ENCODE measurements around the gene EPHB1. TPM values are rescaled to one million over a fixed set of nuclear protein-coding genes. Genes with fewer than 3 reads are reported as not detected.

Gene EPHB1
- total RNA-seq, 1 experiment from 2014 or later = 7.0 TPM

DNA sequence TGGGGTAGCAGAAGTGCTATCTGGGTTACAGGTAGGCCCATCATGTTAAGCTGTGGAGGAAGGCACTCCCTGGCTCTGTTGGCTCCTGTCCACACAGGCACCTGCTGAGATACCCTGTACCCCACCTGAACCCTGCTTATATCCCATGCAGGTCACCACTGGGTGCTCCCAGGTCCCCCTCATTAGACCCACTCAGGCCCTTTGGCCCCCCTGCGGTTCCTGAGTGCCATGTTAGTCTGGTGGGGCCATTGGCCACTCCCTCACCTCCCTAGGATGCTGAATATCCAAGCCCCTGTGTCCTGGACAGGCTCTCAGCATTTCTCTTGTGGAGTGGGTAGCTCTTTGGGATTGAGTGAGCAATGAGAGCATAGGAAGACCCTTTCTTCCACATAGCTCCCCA is 128.2 kb downstream of the EPHB1 start:
- DNase-seq (ENCODE audit: low spot score) (no peak), ATAC-seq (no peak)
- Mint-ChIP-seq H3K27me3 (ENCODE audit: low read depth) (peaks cover 37% of the 10 kb centered on the region), H3K4me1 (peaks cover 3% of the 10 kb centered on the region; the same call in 1 of the 2 replicates), H3K36me3 (peaks cover 20% of the 10 kb centered on the region), H3K27ac (no peak overlapping the region), H3K9me3 (peaks cover 28% of the 10 kb centered on the region), H3K4me3 (no peak overlapping the region)
- CTCF ChIA-PET = no interaction called here
- no peak for TF ChIP-seq ZNF396 (CRISPR knock-in tag; IDR thresholded peaks at IDR 0.05; ENCODE audit: borderline replicate concordance)
- no peak for TF ChIP-seq ZNF317 (CRISPR knock-in tag; IDR thresholded peaks at IDR 0.05; ENCODE audit: borderline replicate concordance, low read depth)
- TF ChIP-seq SP1 (CRISPR knock-in tag; conservative IDR thresholded peaks at IDR 0.05) = no peak
- TF ChIP-seq, protein P1, sequence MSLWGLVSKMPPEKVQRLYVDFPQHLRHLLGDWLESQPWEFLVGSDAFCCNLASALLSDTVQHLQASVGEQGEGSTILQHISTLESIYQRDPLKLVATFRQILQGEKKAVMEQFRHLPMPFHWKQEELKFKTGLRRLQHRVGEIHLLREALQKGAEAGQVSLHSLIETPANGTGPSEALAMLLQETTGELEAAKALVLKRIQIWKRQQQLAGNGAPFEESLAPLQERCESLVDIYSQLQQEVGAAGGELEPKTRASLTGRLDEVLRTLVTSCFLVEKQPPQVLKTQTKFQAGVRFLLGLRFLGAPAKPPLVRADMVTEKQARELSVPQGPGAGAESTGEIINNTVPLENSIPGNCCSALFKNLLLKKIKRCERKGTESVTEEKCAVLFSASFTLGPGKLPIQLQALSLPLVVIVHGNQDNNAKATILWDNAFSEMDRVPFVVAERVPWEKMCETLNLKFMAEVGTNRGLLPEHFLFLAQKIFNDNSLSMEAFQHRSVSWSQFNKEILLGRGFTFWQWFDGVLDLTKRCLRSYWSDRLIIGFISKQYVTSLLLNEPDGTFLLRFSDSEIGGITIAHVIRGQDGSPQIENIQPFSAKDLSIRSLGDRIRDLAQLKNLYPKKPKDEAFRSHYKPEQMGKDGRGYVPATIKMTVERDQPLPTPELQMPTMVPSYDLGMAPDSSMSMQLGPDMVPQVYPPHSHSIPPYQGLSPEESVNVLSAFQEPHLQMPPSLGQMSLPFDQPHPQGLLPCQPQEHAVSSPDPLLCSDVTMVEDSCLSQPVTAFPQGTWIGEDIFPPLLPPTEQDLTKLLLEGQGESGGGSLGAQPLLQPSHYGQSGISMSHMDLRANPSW (CRISPR knock-in tag; conservative IDR thresholded peaks at IDR 0.05; ENCODE audit: low read depth) = no peak
- TF ChIP-seq, protein P2, sequence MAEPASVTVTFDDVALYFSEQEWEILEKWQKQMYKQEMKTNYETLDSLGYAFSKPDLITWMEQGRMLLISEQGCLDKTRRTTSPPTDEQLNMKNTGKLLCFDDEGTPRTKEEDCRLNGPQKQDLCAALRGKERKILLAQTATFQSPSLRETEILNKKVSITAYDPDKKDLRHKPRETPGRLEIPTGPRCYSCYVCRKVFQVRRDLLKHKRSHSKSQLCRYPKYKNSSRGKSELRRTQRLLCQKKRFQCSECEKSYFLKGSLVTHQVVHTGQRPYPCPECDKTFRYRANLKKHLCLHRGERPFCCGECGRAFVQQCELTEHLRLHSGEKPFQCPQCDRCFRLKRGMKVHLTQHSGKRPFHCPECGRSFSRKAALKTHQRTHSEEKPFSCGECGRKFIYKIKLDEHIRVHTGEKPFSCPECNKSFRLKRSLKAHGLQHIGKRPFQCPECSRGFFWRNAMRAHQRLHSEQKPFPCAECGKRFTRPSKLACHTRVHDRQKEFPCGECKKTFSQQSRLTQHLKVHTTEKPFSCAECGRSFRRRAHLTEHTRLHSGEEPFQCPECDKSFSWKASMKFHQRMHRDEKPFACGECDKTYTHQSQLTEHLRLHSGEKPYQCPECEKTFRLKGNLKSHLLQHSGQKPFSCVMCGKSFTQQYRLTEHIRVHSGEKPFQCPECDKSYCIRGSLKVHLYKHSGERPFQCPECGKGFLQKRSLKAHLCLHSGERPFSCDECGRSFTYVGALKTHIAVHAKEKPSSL (CRISPR knock-in tag; conservative IDR thresholded peaks at IDR 0.05) = no peak
- no peak for TF ChIP-seq CREM (CRISPR knock-in tag; IDR thresholded peaks at IDR 0.05)
- no peak for TF ChIP-seq CBFB (CRISPR knock-in tag; IDR thresholded peaks at IDR 0.05; ENCODE audit: low read depth)
- no peak for TF ChIP-seq FOXP4 (CRISPR knock-in tag; IDR thresholded peaks at IDR 0.05)
- no peak for TF ChIP-seq TP53 (CRISPR knock-in tag; IDR thresholded peaks at IDR 0.05)
- TF ChIP-seq USF2 (CRISPR knock-in tag; IDR thresholded peaks at IDR 0.05) = no peak
- TF ChIP-seq PREB (CRISPR knock-in tag; IDR thresholded peaks at IDR 0.05; ENCODE audit: borderline replicate concordance) = no peak
- no peak for TF ChIP-seq ZNF281 (CRISPR knock-in tag; IDR thresholded peaks at IDR 0.05)
- TF ChIP-seq RORB (CRISPR knock-in tag; IDR thresholded peaks at IDR 0.05) = no peak
- POLR2A ChIA-PET = no interaction called here

GRCh38 chr3:134927599-134927998 is 132.5 kb downstream of the EPHB1 start:
- Mint-ChIP-seq H3K4me1 (peaks cover 22% of the 10 kb centered on the region), H3K9me3 (peaks cover 28% of the 10 kb centered on the region), H3K27me3 (ENCODE audit: low read depth) (peaks cover 72% of the 10 kb centered on the region), H3K4me3 (no peak overlapping the region), H3K36me3 (peaks cover 20% of the 10 kb centered on the region), H3K27ac (no peak overlapping the region)
- DNase-seq (ENCODE audit: low spot score) (no peak), ATAC-seq (no peak)
- ChIA-PET CTCF (no interaction called here), POLR2A (no interaction called here)
- TF ChIP-seq E2F4 (CRISPR knock-in tag; IDR thresholded peaks at IDR 0.05; ENCODE audit: borderline replicate concordance, low read depth) (no peak), EMX1 (CRISPR knock-in tag; IDR thresholded peaks at IDR 0.05) (no peak), GABPB1 (CRISPR knock-in tag; IDR thresholded peaks at IDR 0.05) (no peak), TCF7 (CRISPR knock-in tag; IDR thresholded peaks at IDR 0.05; ENCODE audit: low read depth) (no peak)
- TF ChIP-seq, protein P3, sequence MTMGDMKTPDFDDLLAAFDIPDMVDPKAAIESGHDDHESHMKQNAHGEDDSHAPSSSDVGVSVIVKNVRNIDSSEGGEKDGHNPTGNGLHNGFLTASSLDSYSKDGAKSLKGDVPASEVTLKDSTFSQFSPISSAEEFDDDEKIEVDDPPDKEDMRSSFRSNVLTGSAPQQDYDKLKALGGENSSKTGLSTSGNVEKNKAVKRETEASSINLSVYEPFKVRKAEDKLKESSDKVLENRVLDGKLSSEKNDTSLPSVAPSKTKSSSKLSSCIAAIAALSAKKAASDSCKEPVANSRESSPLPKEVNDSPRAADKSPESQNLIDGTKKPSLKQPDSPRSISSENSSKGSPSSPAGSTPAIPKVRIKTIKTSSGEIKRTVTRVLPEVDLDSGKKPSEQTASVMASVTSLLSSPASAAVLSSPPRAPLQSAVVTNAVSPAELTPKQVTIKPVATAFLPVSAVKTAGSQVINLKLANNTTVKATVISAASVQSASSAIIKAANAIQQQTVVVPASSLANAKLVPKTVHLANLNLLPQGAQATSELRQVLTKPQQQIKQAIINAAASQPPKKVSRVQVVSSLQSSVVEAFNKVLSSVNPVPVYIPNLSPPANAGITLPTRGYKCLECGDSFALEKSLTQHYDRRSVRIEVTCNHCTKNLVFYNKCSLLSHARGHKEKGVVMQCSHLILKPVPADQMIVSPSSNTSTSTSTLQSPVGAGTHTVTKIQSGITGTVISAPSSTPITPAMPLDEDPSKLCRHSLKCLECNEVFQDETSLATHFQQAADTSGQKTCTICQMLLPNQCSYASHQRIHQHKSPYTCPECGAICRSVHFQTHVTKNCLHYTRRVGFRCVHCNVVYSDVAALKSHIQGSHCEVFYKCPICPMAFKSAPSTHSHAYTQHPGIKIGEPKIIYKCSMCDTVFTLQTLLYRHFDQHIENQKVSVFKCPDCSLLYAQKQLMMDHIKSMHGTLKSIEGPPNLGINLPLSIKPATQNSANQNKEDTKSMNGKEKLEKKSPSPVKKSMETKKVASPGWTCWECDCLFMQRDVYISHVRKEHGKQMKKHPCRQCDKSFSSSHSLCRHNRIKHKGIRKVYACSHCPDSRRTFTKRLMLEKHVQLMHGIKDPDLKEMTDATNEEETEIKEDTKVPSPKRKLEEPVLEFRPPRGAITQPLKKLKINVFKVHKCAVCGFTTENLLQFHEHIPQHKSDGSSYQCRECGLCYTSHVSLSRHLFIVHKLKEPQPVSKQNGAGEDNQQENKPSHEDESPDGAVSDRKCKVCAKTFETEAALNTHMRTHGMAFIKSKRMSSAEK (CRISPR knock-in tag; IDR thresholded peaks at IDR 0.05; ENCODE audit: borderline replicate concordance) = no peak
